Stomach (tissue), 4 donors: ENCODE data around the gene F3.

Experiments
- CTCF ChIP-seq, 7 experiments: fragments of 450-650 bp in 4 of 7; fragments of 200-600 bp in 3 of 7; sonication (generic) in 3 of 7; IDR thresholded peaks; one replicate each; pipeline ENCODE4 v1.5.1; 2016 to 2019; ENCODE audit warnings: antibody characterized with exemption in 7 of 7, control low read depth in 2 of 7, mild to moderate bottlenecking in 1 of 7
- EP300 ChIP-seq: sonication (generic); formaldehyde crosslinking; IDR thresholded peaks from one replicate; pipeline ENCODE4 v1.6.1; 2017; ENCODE audit warnings: antibody characterized with exemption

GRCh38 chr1:94496076-94496755, 45.3 kb downstream of the F3 start:
- TF ChIP-seq EP300 (no peak), CTCF (IDR thresholded peaks at IDR 0.05) (no peak)
